NCI-H2081 treated with DMSO at 0.1 percent for 48 hours (cell line): ENCODE measurements around the gene CCBE1.
"Not testable (repeated sequence)": the region's sequence is repeated elsewhere in the genome, so short reads cannot be mapped to it uniquely, and the experiment has no call there.

Source experiments
- DNase-seq: peaks from one replicate; lab custom pipeline; 2025; lab: John Stamatoyannopoulos, UW

CCBE1 gene

DNA sequence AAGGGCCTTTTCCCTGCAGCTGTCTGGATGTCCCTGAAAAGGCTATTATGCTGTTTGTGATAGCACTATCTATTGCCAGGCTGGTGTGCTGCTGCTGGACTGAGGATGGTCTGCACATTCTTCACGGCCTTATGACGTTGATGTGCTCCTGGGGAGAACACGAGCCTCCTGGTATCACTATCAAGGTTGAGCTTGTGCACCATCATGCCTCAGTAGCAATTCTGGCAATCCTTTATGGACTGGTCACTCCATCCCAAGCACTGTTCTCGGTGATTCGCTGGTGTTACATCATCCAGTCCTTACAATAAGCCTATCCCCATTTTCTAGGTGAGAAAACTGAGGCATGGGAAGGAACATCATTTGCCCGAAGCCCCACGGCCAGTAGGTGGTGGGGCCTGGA lies 18.2 kb upstream of the CCBE1 start:
- DNase-seq = no peak

DNA sequence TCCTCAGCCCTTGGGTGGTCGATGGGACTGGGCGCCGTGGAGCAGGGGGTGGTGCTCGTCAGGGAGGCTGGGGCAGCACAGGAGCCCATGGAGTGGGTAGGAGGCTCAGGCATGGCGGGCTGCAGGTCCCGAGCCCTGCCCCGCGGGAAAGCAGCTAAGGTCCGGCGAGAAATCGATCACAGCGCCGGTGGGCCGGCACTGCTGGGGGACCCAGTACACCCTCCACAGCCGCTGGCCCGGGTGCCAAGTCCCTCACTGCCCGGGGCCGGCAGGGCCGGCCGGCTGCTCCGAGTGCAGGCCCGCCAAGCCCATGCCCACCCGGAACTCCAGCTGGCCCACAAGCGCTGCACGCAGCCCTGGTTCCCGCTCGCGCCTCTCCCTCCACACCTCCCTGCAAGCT lies 16.9 kb upstream of the CCBE1 start:
- not testable (repeated sequence) for DNase-seq

GRCh38 chr18:59712311-59712710 lies 15.1 kb upstream of the CCBE1 start:
- DNase-seq = no peak

DNA sequence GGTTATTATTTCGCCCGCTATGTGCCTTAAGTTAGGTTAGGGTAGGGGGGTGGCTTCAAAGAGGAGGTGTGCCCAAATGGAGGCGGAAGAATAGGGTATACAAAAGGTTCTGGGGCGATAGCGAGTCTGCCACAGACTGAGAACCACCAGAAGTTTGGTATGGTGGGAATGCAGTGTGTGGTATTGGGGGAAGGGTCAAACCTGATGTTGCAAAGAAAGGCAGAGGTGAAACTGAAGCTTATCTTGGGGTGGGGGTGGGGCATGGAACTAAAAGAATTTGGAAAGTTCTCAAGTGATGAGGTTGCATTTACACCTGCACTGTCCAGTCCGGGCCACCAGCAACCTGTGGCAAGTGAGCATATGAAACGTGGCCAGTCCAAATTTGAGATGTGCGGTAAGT lies 11.8 kb upstream of the CCBE1 start:
- DNase-seq = no peak

DNA sequence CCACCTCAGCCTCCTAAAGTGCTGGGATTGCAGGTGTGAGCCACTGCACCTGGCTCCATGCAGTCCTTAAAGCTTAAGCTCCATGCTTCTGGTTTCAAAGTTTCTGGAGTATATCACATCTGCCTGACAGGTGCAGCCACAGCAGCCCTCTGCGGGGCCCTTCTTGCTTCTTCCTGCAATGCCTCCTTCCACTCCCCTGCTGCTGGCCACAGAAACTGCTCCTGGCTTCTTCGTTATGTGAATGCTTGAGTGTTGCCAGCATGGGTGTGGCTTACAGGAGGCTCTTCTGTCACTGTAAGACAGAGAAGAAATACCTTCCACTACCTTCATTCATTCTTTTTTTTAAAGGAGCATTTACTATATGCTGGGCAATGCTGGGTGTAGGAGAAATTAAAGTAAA lies 10.1 kb upstream of the CCBE1 start:
- DNase-seq = no peak

DNA sequence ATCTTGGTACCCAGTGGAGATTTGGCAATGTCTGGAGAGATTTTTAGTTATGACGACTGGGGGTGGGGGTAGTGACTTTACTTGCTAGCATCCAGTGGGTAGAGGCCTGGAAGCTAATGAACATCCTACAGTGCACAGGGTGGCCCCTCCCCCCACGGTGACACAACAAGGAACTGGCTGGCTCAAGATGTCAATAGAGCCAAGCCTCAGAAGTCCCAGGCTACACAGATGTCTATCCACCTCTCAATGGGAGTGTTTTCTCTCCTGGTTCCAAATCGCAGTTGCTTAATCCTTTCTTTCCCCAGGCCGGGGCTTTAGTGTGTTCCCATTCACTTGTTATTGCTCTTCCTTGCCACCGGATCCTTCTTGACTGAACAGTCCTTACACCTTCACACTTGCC lies 9.3 kb upstream of the CCBE1 start:
- no peak for DNase-seq

GRCh38 chr18:59705145-59705544 lies 7.9 kb upstream of the CCBE1 start:
- DNase-seq = no peak

GRCh38 chr18:59704146-59704545 lies 6.9 kb upstream of the CCBE1 start:
- DNase-seq = no peak

DNA sequence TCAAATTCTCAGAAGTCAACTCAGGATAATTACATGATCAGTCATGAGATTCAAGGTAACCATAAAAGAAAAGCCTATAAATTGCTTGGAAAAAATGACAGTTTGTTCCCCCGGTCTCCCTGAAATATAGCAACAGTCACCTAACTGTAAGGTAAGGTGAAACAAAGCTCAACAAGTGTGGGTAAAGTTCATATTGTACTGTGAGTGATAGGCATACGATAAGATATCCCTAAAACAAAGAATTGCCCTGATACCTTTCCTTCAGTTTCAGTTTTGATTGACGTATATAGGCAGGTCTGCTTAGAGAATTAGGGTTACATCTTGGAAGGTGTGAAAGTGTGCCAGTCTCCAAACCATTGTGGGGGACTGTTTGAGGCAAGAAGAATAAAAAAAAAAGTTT lies 4.0 kb upstream of the CCBE1 start:
- DNase-seq = no peak

GRCh38 chr18:59700535-59700967 lies 3.3 kb upstream of the CCBE1 start:
- no peak for DNase-seq

- DNase-seq = no peak
These were observed 2.7 kb upstream of the CCBE1 start for GRCh38 chr18:59699750-59700534.

- no peak for DNase-seq
These were observed 1.8 kb upstream of the CCBE1 start for GRCh38 chr18:59699061-59699460.

DNA sequence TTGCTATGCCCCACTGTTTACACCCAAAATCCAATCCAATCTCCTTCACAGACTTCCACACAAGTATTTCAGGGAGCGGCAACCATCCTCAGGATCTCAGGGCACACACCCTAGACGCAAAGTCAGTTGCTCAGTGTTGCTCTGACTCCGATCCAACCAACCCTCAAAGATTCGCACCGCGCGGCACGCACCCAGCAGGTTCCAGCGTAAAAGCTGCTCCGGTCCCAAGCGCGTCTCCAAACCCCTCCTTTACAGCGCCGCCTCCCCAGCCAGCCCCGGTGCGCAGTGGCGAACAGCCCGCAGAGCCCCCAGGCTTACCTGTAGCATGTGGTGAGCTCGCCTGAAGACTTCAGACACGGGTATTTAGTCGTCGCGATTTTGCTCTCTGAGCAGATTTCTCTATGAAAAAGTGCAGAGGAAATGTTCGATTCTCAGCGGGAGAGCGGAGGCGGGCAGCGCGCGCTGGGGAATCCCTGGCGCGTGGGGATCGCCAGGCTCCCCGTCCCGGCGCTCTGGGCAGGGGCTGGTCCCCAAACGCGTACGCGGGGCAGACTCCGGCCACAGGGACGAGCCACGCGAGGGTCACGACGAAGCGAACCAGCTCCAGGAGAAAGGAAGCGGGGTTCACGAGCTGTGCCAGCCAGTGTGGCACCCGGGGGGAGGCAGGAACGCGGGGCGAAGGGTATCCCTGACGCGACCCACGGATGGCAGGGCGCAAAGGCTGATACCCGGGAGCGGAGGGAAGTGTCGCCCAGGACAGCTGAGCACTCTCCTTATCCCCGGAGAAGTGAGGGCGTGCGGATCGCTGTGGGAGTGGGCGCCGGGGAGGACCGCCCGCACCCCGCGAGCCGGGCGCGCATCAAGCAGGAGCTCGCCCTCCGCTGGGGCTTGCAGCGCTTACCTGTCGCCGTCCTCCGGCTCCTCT lies 650 bp downstream of the CCBE1 start:
- no peak for DNase-seq

GRCh38 chr18:59695551-59695950 lies 1.7 kb downstream of the CCBE1 start:
- no peak for DNase-seq

DNA sequence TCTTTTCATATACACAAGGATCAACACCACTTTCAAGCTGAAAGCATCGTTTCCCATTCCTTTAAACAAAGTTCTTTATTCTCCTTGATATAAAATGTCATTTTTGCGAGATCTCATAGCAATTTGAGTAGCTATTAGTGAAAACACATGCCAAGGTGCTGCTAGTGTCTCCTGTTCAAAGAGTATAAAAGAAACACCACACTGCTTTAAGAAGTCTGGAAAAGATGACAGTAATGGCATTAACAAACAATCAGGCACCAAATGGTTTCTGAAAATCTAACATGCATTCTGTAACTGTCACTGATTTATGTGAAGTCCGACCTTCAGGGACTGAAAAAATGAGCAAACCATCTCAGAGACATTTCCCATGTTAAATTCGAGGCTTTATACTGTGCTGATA lies 2.4 kb downstream of the CCBE1 start:
- no peak for DNase-seq

DNA sequence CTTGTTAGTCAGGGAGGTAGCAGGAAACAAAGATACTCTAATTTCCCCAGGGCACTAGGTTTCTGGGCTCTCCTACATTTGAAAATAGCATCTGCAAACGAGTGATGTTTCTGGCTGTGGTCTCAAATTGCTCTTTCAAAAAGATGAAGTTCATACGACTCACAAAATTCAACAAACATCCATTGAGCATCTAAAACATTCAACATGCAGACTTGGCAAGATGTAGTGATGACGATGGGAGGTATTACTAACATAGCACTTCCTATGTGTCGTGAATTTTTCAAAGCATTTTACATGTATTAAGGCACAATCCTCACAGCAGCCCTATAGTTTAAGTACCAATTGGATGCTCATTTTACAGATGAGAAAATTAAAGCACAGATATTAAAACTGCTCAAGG lies 5.2 kb downstream of the CCBE1 start:
- DNase-seq = no peak

DNA sequence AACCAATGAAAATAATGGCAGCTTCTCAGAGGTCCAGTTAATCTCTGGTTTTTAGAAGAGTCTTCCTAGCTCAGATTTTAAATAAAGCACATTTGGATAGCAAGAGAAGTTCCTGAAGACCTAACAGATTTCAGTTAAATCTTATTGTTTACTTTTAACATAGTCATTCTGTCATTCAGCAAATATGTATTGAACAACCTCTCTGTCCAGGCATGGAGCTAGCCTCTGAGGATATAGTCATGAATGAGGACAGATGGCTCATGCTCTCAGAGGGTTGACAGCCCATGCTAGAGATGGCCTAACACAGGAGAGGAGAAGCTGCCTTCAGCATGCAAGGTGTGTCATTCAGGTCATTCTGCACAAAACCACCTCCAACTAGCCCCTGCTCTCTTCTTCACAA lies 6.2 kb downstream of the CCBE1 start:
- no peak for DNase-seq

- no peak for DNase-seq
These were observed 6.8 kb downstream of the CCBE1 start for GRCh38 chr18:59690186-59690982.

DNA sequence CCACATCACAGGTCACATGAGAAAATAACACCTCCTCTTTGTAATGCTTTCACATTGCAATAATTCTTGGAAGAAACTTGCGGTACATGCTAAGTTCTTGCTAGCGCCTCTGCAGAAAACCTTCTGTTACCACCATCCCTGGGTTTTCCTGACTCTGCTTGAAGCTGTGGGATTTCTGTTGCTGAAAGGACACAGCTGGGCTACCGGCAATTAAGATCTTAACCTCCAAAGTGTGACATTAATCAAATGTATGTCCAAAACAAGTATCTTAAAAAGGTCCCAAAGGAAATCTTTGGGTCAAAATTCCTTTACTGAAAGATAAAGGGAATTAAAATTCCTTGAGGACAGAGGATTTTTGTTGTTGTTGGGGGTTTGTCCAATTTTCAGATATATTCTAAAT lies 7.5 kb downstream of the CCBE1 start:
- no peak for DNase-seq

DNA sequence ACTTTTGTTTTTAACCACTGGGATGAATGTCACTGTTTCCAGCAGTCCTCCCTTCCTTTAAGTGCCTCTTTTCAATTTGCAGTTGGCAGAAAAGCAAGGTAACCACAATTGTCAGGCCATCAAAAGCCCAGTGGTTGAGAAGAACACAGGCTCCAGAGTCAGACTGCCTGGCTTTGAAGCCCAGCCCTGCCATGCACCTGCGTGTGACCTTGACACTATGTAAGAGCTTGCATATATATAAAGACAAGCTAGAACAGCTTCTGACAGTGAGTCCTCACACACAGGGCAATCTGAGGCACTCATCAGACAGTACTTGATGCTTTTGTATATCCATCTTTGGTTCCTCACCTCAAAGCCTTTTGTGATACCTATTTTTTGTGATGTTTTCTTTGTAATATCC lies 11.0 kb downstream of the CCBE1 start:
- DNase-seq = no peak

- no peak for DNase-seq
These were observed 11.7 kb downstream of the CCBE1 start for GRCh38 chr18:59685501-59685900.

GRCh38 chr18:59684777-59685176 lies 12.4 kb downstream of the CCBE1 start:
- DNase-seq = no peak
